Measurements from ENCODE around the gene CHRND. TPM values are rescaled to one million over a fixed set of nuclear protein-coding genes. Genes with fewer than 3 reads are reported as not detected.

CHRND gene
- total RNA-seq, 8 experiments from 2014 or later, result 0.05 to 0.62 (median 0.21) TPM; not detected in 1

DNA sequence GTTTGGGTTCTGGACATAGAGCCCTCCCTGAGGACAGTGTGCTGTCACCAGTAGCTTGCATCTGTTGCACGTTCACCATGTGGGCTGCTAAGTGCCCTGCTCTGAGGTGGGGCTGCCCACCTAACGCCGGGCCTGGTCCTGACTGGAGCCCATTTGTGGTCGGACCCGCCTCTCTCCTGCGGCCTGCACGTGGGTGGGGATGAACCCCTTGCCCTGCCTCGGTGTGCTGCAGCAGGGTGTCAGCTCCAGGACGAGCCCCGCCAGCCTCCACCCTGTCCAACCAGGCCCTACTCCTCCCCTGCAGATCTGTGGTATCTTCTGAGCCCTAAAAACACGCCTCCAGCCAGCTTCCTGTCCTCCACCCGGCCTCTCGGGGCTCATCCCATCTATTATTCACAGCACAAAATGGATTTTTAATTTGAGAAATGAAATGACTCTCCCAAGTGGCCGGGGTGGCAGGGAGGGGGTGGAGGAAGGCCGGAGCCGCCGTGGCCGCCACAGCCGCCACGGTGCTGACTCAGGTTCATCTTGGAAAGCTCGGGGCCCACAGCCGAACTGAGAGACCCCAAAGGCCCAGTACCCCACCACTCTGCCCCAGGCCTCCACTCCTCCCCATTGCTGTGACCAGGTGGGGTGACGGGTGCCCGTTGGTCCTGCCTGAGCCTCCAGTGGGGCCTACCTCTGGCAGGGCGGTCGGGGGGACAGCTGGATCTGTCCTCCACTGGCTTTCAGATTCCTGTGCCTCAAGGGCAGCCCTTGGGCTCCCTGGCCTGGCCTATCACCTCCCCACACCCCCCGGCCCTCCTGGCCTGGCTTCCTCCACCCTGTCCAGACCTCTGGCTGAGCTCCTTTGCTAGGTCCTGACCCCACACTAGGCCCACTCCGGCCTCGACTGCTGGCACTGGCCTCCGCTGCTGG is 35.5 kb upstream of the CHRND start:
- WGBS, 10 experiments, result 24 to 100% (median 72%) methylated on average over 1 to 8 of the region's 30 CpGs; no CpG with 5 or more reads in 3 of the 10 experiments
- ATAC-seq (replicated peaks in 6 of 8), result peak in 7 of 8 experiments; percentile 5 to 72 (median 43)
- in situ Hi-C loops (cut with MboI; ENCODE audit: low pct_unique_long_range_greater_than_20kb in 2 of 9, low sequenced_read_pairs in 9 of 9, unreplicated experiment in 9 of 9), result no loop called here
- Histone ChIP-seq H3K27ac (peak overlapping the region; percentile 36 to 84), H3K4me3 (no peak overlapping the region), H3K4me1 (replicated peaks in 1 of 2) (peaks cover 55 to 57% of the 10 kb centered on the region in 2 donors)

DNA sequence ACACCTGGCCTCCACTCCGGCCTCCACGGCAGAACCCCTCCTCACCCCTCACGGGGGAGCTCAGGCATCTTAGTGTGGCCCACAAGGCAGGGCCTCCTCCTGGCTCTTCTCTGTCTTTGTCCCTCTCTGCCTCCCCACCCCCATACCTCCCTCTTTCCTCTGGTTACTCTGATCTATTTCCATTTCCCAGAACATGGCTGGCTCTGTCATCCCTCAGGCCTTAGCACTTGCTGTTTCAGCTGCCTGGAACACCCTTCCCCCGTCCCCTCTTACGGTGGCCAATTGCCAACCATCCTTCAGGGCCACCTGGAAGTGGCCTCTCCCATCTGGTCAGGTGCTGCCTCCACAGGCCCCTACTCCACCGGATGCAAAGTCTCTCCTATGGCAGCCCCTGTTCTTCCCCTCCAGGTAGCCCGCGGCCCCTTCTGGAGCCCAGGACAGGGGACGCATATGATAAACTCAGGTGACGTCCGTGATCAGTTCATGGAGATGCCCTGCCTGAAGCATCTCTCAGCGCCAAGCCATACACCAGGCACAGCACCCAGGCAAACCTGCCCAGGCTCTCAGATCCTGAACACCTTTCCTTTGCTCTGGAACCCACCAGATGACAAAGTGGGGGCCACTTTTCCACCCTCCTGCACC is 34.7 kb upstream of the CHRND start:
- ATAC-seq (replicated peaks in 6 of 8), result peak in 2 of 8 experiments; percentile 8 to 44
- Histone ChIP-seq H3K4me1 (replicated peaks in 1 of 2) (peaks cover 60 to 62% of the 10 kb centered on the region in 2 donors), H3K4me3 (no peak overlapping the region), H3K27ac (peak overlapping the region; percentile 36 to 84)
- in situ Hi-C loops (cut with MboI; ENCODE audit: low pct_unique_long_range_greater_than_20kb in 2 of 9, low sequenced_read_pairs in 9 of 9, unreplicated experiment in 9 of 9), result no loop called here
- WGBS, 10 experiments, result 50 to 100% (median 82%) methylated on average over 1 to 9 of the region's 12 CpGs; no CpG with 5 or more reads in 4 of the 10 experiments

GRCh38 chr2:232492236-232492848 is 33.6 kb upstream of the CHRND start:
- in situ Hi-C loops (cut with MboI; ENCODE audit: low pct_unique_long_range_greater_than_20kb in 2 of 9, low sequenced_read_pairs in 9 of 9, unreplicated experiment in 9 of 9), result no loop called here
- H3K27ac ChIP-seq, result no peak overlapping the region

GRCh38 chr2:232492963-232493700 is 32.8 kb upstream of the CHRND start:
- Histone ChIP-seq H3K4me3 (no peak overlapping the region), H3K4me1 (replicated peaks in 1 of 2) (peaks cover 74 to 75% of the 10 kb centered on the region in 2 donors), H3K27ac (peak overlapping the region in 1 of 2 donors; percentile 13)
- in situ Hi-C loops (cut with MboI; ENCODE audit: low pct_unique_long_range_greater_than_20kb in 2 of 9, low sequenced_read_pairs in 9 of 9, unreplicated experiment in 9 of 9), result no loop called here
- WGBS, 10 experiments, result 50 to 89% (median 71%) methylated on average over 2 to 11 of the region's 24 CpGs; no CpG with 5 or more reads in 4 of the 10 experiments
- no peak for ATAC-seq (replicated peaks in 6 of 8)

More at GRCh38 chr2:232492236-232492848, 33.6 kb upstream of the CHRND start:
- Histone ChIP-seq H3K4me1 (replicated peaks in 1 of 2) (peaks cover 71 to 73% of the 10 kb centered on the region in 2 donors), H3K4me3 (no peak overlapping the region)
- WGBS, 10 experiments, result 20 to 100% (median 75%) methylated on average over 1 to 4 of the region's 8 CpGs; no CpG with 5 or more reads in 4 of the 10 experiments
- no peak for ATAC-seq (replicated peaks in 6 of 8)

DNA sequence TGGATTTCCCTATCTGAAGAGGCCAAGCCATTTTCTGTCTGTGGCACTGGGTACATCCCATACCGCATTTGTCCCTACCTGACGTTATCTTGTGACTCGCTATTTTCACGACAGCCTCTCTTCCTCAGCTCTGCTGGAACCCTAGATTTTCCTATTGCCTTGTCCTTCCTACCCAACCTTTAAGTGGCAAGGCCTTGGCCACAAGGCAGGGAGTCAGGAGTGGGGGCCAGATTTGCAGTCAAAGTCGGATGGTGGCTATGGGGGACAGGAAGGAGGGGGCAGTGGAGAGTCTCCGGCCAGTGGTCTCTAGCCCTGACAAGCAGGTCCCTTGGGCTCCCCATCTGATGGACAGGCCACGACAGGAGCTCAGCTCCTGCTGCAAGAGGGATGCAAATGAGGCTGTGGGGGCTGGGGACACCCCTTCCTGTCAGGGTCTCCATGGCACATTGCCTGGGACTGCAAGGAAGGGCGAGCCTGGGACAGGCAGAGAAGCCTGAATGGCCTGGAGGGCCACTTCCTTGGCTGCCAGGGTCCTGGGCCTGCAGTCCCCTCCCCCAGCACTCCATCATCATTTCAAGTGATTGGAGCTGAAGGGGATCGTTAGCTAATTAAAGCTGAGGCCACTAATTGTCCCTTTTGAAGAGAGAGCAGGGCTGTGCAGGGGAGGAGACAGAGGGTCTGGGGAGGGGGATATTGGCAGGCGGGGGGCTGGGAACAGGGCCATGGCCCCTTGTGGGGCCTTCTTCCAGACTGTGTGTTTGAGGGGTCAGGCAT is 32.1 kb upstream of the CHRND start:
- H3K4me3 ChIP-seq, result no peak overlapping the region
- peak in 2 of 8 experiments; percentile 2 to 5 for ATAC-seq (replicated peaks in 6 of 8)
- H3K27ac ChIP-seq, result peak overlapping the region; percentile 2 to 13
- H3K4me1 ChIP-seq (replicated peaks in 1 of 2), result peaks cover 66 to 67% of the 10 kb centered on the region in 2 donors
- in situ Hi-C loops (cut with MboI; ENCODE audit: low pct_unique_long_range_greater_than_20kb in 2 of 9, low sequenced_read_pairs in 9 of 9, unreplicated experiment in 9 of 9), result no loop called here
- WGBS, 10 experiments, result 6 to 100% (median 78%) methylated on average over 1 to 6 of the region's 10 CpGs; no CpG with 5 or more reads in 2 of the 10 experiments

DNA sequence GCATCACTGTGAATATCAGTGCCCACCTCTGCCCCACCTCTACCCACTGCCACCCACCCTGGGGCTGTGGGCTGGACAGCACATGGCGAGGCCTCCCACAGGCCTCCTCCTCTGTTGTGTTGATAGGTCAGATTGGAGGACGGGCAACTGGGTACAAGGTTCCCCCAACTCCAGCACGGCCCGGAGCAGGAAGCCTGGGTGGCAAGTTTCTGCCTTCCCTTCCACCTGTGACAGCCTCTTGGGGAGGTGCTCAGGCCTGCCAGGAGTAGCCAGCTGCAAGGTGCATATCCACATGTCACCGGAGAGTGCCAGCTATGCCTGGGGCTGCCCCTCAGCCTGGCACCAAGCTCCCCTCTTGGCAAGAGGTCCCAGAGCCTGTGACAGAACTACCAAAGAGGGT is 31.4 kb upstream of the CHRND start:
- no peak for ATAC-seq (replicated peaks in 6 of 8)
- WGBS, 10 experiments, result 80 to 100% (median 80%) methylated on average over 1 to 3 of the region's 5 CpGs; no CpG with 5 or more reads in 7 of the 10 experiments
- Histone ChIP-seq H3K4me3 (no peak overlapping the region), H3K4me1 (replicated peaks in 1 of 2) (peaks cover 61 to 63% of the 10 kb centered on the region in 2 donors), H3K27ac (peak overlapping the region; percentile 2 to 13)
- in situ Hi-C loops (cut with MboI; ENCODE audit: low pct_unique_long_range_greater_than_20kb in 2 of 9, low sequenced_read_pairs in 9 of 9, unreplicated experiment in 9 of 9), result no loop called here

DNA sequence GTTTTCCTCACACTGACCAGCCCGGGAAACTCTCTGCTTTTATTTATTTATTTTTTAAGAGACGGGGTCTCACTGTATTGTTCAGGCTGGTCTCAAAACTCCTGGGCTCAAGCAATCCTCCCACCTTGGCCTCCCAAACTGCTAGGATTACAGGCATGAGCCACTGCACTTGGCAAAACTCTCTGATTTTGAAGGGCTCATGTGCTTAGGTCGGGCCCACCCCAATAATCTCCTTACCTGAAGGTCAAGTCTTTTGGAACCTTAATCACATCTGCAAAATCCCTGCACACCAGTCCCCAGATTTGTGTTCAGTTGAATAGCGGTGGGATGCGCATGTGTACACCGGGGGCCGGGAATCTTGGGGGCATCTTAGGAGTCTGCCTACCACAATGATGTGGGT is 30.7 kb upstream of the CHRND start:
- Histone ChIP-seq H3K4me1 (replicated peaks in 1 of 2) (peaks cover 58 to 63% of the 10 kb centered on the region in 2 donors), H3K4me3 (no peak overlapping the region), H3K27ac (peak overlapping the region in 1 of 2 donors; percentile 21)
- in situ Hi-C loops (cut with MboI; ENCODE audit: low pct_unique_long_range_greater_than_20kb in 2 of 9, low sequenced_read_pairs in 9 of 9, unreplicated experiment in 9 of 9), result no loop called here
- 8 to 100% (median 33%) methylated on average over 1 to 6 of the region's 7 CpGs; no CpG with 5 or more reads in 3 of the 10 experiments for WGBS, 10 experiments
- no peak for ATAC-seq (replicated peaks in 6 of 8)

- peak in 5 of 8 experiments; percentile 25 to 60 (median 36) for ATAC-seq (replicated peaks in 6 of 8)
- in situ Hi-C loops (cut with MboI; ENCODE audit: low pct_unique_long_range_greater_than_20kb in 2 of 9, low sequenced_read_pairs in 9 of 9, unreplicated experiment in 9 of 9), result no loop called here
- Histone ChIP-seq H3K27ac (peak overlapping the region; percentile 54 to 56), H3K4me3 (no peak overlapping the region), H3K4me1 (replicated peaks in 1 of 2) (peaks cover 61 to 63% of the 10 kb centered on the region in 2 donors)
- 65% methylated on average over 4 of the region's 20 CpGs; no CpG with 5 or more reads in 9 of the 10 experiments for WGBS, 10 experiments
Observed at GRCh38 chr2:232496501-232497270, 29.3 kb upstream of the CHRND start.

GRCh38 chr2:232497348-232497747 is 28.6 kb upstream of the CHRND start:
- peak in 5 of 8 experiments; percentile 13 to 51 (median 33) for ATAC-seq (replicated peaks in 6 of 8)
- in situ Hi-C loops (cut with MboI; ENCODE audit: low pct_unique_long_range_greater_than_20kb in 2 of 9, low sequenced_read_pairs in 9 of 9, unreplicated experiment in 9 of 9), result no loop called here
- WGBS, 10 experiments, result 50% methylated on average over 4 of the region's 13 CpGs; no CpG with 5 or more reads in 9 of the 10 experiments

GRCh38 chr2:232498452-232498851 is 27.5 kb upstream of the CHRND start:
- H3K27ac ChIP-seq, result no peak overlapping the region
- WGBS, 10 experiments, result 42 to 100% (median 86%) methylated on average over 2 to 3 of the region's 3 CpGs; no CpG with 5 or more reads in 3 of the 10 experiments
- no peak for ATAC-seq (replicated peaks in 6 of 8)
- in situ Hi-C loops (cut with MboI; ENCODE audit: low pct_unique_long_range_greater_than_20kb in 2 of 9, low sequenced_read_pairs in 9 of 9, unreplicated experiment in 9 of 9), result no loop called here
- H3K4me3 ChIP-seq, result no peak overlapping the region
- H3K4me1 ChIP-seq (replicated peaks in 1 of 2), result peaks cover 70 to 73% of the 10 kb centered on the region in 2 donors

More at GRCh38 chr2:232497348-232497747, 28.6 kb upstream of the CHRND start:
- Histone ChIP-seq H3K27ac (peak overlapping the region; percentile 54 to 56), H3K4me3 (no peak overlapping the region), H3K4me1 (replicated peaks in 1 of 2) (peaks cover 67 to 70% of the 10 kb centered on the region in 2 donors)

DNA sequence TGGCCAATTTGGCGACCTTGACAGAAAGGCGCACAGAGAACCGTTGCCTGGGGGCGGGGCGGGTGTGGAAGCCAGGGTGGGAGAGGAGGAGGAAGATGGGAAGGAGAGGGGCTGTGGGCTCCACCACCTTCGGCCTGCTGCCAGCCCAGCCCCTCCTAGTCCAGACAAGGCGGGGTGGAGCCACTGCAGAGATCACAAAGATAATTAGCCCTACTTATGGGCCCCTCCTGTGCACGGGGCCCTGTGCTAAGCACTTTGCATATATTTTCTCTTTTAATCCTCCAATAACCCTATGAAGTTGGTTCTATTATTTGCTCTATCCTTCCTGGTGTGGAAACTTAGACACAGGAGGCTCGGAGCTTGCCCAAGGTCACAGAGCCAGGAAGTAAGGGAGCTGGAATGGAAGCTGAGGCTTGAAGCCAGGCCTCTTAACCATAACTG is 24.6 kb upstream of the CHRND start:
- no peak for ATAC-seq (replicated peaks in 6 of 8)
- WGBS, 10 experiments, result 0 to 100% (median 60%) methylated on average over 1 to 3 of the region's 9 CpGs; no CpG with 5 or more reads in 5 of the 10 experiments
- Histone ChIP-seq H3K4me3 (no peak overlapping the region), H3K4me1 (replicated peaks in 1 of 2) (peaks cover 76 to 81% of the 10 kb centered on the region in 2 donors), H3K27ac (peak overlapping the region; percentile 87)
- in situ Hi-C loops (cut with MboI; ENCODE audit: low pct_unique_long_range_greater_than_20kb in 2 of 9, low sequenced_read_pairs in 9 of 9, unreplicated experiment in 9 of 9), result loop anchor here in 2 of 9 experiments (25.0 kb wide), 1 partner anchor 589 kb away; no protein-coding TSS in a partner anchor
